HFF-Myc (cell line): ENCODE measurements around the gene CUL4A.

ENCODE experiments used
- DNase-seq: peaks from one replicate; pipeline ENCODE4 v3.0.0-alpha.2; 2011; ENCODE audit warnings: low read depth; ENCODE audit errors: extremely low read depth
- H3K4me3 ChIP-seq: replicated peaks from 2 replicates; pipeline ENCODE4 v1.5.1; 2011; ENCODE audit warnings: low read depth, mild to moderate bottlenecking, control low read depth, low read length
- TF ChIP-seq, protein P1 (sequence below): IDR thresholded peaks from 2 replicates; pipeline ENCODE4 v1.5.1; 2012; ENCODE audit warnings: mild to moderate bottlenecking, low read depth, low read length, control low read depth; ENCODE audit errors: missing control alignments

Gene CUL4A

DNA sequence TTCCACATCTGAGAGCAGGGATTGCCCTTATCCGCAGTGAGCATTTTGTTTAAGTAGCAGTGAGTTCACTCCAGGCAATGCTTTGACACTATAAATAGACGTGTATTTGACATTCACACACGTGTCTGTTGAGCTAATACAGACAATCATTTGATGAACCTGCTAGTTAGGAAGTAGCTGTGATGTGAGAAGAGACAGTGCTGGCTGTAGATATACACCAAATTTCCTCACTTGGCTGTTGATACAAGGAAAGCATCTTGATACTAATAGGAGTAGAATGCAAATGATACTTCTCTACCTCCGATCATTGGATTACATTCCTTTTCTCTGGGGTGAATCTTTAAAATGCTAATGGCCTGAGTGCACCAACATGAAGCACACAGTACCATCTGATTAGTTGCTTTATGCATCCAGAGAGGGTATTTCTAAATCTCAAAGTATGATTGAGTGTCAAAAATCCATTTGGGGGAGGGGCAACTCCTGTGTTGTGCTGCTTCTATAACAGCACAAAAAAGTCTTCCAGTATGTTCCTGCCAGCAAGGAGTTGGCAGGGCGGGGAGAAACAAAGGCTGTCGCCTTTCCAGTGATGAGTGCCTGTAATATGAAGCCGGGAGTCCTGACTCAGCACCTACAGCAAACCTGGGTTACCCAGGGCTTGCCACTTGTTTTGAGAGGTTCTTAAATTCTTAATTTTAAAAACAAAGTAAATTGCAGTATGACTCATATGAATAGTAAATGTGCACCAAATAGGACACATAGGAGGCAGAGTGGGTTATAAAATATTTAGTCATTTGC, 7.0 kb downstream of the CUL4A start:
- no peak for DNase-seq
- TF ChIP-seq, protein P1, sequence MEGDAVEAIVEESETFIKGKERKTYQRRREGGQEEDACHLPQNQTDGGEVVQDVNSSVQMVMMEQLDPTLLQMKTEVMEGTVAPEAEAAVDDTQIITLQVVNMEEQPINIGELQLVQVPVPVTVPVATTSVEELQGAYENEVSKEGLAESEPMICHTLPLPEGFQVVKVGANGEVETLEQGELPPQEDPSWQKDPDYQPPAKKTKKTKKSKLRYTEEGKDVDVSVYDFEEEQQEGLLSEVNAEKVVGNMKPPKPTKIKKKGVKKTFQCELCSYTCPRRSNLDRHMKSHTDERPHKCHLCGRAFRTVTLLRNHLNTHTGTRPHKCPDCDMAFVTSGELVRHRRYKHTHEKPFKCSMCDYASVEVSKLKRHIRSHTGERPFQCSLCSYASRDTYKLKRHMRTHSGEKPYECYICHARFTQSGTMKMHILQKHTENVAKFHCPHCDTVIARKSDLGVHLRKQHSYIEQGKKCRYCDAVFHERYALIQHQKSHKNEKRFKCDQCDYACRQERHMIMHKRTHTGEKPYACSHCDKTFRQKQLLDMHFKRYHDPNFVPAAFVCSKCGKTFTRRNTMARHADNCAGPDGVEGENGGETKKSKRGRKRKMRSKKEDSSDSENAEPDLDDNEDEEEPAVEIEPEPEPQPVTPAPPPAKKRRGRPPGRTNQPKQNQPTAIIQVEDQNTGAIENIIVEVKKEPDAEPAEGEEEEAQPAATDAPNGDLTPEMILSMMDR = no peak
- no peak overlapping the region for H3K4me3 ChIP-seq

DNA sequence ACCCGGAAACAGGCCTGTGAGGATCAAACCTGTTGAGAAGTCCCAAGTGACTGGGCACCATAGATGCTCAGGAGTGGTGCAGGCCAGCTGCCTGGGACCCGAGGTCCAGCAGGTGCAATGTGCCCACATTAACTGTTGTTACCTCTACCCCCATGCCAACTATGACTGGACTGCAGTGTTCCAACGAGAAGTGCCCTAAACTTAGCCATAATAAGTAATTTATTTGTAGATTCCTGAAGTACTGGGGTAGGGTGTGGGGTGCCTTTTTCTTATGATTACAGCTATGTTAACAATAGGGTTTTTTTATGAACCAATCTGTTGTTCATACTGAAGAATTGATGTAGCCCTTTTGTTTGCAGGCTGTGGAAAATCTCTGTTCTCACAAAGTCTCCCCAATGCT, 9.2 kb downstream of the CUL4A start:
- TF ChIP-seq, protein P1 = no peak
- DNase-seq = no peak
- H3K4me3 ChIP-seq = no peak overlapping the region

DNA sequence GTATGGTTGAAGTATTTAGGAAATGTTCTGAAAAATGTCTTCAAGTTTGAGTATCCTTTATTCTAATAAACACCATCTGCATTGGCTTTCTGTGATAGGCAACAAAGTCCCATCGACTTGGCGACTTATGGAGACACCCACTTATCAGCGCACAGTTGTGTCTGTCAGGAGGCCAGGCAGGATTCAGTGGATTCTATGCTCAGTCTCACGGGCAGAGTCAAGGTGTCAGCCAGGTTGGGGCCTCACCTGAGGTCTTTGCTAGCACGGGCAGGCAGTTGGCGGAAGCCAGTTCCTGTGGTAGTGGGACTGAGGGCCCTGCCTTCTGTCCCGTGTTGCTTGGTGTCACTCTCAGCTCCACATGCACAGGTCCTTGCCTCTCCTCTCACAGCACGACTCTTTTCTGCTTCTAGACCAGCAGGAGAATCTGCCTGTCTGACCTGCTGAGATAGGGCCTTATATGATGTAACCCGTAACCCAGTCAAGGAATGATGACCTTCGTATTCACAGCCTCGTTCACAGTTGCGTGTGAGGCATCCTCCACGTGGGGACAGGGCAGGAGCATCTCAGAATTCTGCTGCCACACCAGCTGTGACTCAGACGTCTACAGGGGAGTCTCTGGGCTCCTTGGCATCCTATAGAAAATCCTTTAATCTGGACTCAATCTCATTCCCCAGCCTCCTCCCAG, 10.0 kb downstream of the CUL4A start:
- TF ChIP-seq, protein P1 = no peak
- no peak for DNase-seq
- no peak overlapping the region for H3K4me3 ChIP-seq

DNA sequence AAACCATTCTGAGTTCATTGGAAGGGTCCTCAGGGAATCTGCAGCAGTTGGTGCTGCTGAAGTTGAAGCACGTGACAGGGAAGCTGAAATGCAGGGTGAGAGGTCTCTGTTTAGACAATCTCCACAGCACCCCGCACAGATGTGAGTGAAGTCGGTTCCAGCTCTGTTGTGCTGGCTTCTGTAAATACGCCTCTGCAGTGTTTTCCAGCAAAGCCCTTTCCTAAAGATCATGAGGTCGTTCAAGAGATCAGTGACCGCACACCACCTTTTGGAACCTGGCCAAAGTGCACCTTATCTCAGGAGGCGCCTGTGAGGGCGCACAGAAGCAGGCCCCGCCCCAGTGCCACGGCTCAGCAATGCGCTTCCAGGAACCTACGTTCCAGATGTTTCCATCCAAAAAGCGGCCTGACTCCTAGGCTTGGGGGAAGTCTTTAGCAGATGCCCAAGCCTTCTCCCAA, 10.8 kb downstream of the CUL4A start:
- no peak overlapping the region for H3K4me3 ChIP-seq
- no peak for DNase-seq
- TF ChIP-seq, protein P1 = no peak

DNA sequence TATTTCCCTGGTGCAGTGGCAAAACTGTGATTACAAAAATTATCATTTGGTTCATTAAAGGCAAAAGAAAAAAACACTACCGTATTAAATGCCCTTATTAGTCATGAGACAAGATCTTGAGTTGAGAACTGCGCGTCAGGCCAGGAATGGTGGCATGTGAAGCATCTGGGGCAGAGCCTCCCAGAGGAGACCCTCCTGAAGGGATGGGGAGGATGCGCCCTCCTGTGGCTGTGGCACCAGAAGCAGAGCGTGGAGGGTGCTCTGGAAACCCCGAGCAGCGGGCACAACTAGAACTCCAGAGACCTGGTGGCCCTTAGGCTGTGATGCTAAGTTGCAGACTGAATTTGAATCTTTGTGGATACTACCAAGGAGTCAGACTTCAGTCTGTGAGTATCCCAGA, 11.5 kb downstream of the CUL4A start:
- TF ChIP-seq, protein P1 = no peak
- no peak for DNase-seq
- H3K4me3 ChIP-seq = no peak overlapping the region

DNA sequence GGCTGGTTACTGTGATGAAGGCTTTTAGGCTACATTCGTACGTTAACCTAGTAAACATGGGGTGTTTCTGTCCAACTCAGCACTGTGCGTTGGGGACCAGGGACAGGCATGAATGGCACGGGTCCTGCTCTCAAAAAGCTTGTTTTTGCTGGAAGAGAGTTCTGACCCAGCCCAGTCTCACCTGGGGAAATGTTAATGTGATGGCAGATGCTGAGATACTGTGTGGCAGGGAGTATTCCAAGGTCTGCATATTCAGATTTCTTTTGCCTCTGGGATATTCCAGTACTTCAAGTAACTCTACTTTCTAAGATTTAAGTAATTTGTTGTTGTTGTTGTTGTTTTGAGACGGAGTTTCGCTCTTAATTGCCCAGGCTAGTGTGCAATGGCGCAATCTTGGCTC, 13.7 kb downstream of the CUL4A start:
- TF ChIP-seq, protein P1 = no peak
- no peak overlapping the region for H3K4me3 ChIP-seq
- DNase-seq = no peak
